Measurements from ENCODE around the gene LRMDA. TPM values are rescaled to one million over a fixed set of nuclear protein-coding genes. Genes with fewer than 3 reads are reported as not detected.

LRMDA gene
- total RNA-seq, 1 donor = under 0.01 TPM

DNA sequence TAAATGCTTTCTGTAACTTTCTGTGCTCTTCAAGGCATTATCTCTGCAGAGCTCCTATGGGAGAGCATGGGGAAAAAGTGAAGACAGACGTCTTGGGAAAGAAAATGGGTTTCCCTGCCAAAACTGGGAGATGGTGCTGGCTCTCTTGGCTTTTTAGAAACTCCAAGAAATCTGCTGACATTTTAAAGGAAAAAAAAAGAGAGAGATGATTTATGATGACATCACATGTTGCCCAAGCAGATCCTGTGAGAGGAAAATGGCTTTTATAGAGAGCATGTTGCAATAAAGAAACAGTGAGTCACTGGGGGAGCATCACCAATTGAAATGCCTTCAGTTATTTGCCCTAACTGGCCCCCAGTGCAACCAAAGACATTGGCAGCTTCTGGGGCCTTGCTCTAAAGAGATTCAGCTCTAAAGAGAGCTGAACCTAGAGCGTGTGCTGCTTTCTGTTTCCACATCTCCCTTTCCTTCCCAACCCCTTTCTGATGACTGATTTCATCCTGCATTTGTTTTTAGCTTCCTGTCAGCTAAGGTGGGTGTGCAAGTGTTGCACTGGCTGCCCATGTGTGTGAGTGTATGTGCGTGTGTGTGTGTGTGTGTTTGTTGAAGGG lies 37.7 kb downstream of the LRMDA start:
- no peak overlapping the region for H3K4me3 ChIP-seq (ENCODE audit: low read depth, low read length)
- TF ChIP-seq, protein P1, sequence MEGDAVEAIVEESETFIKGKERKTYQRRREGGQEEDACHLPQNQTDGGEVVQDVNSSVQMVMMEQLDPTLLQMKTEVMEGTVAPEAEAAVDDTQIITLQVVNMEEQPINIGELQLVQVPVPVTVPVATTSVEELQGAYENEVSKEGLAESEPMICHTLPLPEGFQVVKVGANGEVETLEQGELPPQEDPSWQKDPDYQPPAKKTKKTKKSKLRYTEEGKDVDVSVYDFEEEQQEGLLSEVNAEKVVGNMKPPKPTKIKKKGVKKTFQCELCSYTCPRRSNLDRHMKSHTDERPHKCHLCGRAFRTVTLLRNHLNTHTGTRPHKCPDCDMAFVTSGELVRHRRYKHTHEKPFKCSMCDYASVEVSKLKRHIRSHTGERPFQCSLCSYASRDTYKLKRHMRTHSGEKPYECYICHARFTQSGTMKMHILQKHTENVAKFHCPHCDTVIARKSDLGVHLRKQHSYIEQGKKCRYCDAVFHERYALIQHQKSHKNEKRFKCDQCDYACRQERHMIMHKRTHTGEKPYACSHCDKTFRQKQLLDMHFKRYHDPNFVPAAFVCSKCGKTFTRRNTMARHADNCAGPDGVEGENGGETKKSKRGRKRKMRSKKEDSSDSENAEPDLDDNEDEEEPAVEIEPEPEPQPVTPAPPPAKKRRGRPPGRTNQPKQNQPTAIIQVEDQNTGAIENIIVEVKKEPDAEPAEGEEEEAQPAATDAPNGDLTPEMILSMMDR (IDR thresholded peaks at IDR 0.05; ENCODE audit: insufficient read depth, low read depth, low read length) = no peak
- DNase-seq (ENCODE audit: low read depth) = peak; percentile 77

DNA sequence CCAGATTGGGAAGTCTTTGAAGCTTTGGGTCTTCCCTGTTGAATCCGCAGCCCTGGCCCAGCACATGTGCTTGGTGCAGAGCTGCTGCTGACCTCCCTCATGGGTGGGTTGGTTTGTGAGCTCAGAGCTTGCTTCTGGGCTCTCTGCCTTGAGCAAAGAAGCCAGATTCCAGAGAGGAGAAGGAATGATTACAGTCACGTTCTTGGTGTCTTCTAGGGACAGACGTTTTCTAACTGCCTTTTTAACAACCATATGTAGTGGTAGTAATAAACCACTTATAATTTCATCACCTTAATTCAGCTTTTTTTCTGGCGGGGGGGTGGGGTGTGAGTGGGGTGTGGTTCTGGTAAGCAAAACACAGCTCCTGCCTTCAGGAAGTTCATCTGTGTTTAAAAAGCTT lies 39.5 kb downstream of the LRMDA start:
- no peak overlapping the region for H3K4me3 ChIP-seq (ENCODE audit: low read depth, low read length)
- TF ChIP-seq, protein P1 (IDR thresholded peaks at IDR 0.05; ENCODE audit: insufficient read depth, low read depth, low read length) = no peak
- peak; percentile 22 for DNase-seq (ENCODE audit: low read depth)

DNA sequence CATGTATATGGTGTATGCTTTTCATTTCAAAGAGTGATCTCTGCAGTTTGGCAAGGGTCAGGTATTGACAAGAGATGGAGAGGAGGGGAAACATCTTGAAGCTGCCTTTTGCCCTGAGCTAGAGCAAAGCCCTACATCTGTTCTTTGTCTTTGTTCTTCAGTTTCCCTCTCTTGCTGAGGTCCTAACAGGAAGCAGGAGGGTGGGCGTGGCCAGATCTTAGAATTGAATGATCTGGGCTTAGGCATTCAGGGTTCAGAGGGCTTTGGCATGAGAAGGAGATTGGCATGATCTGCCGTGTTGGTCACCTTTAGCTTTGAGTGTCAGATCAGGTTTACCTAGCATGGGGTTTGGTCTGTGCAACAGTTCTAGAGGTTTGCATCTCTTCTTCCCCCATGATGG lies 41.3 kb downstream of the LRMDA start:
- TF ChIP-seq, protein P1 (IDR thresholded peaks at IDR 0.05; ENCODE audit: insufficient read depth, low read depth, low read length) = no peak

DNA sequence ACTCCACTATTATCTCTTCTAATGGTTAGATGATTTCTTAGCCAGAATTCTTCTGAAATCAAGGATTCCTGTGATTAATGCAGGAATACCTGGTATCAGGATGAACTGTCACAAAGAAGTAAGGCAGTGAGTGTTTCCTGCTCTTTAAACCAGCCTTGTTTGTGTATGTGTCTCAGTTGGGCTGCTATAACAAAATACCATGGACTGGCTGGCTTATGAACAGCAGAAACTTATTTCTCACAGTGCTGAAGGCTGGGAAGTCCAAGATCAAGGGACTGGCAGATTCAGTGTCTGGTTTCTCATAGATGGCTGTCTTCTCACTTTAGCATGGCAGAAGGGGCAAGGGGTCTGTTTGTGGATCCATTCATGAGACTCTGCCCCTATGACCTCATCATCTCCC lies 42.7 kb downstream of the LRMDA start:
- TF ChIP-seq, protein P1 (IDR thresholded peaks at IDR 0.05; ENCODE audit: insufficient read depth, low read depth, low read length) = no peak
- H3K4me3 ChIP-seq (ENCODE audit: low read depth, low read length) = no peak overlapping the region
- DNase-seq (ENCODE audit: low read depth) = no peak

More for the DNA sequence above, 41.3 kb downstream of the LRMDA start:
- H3K4me3 ChIP-seq (ENCODE audit: low read depth, low read length) = no peak overlapping the region
- no peak for DNase-seq (ENCODE audit: low read depth)

DNA sequence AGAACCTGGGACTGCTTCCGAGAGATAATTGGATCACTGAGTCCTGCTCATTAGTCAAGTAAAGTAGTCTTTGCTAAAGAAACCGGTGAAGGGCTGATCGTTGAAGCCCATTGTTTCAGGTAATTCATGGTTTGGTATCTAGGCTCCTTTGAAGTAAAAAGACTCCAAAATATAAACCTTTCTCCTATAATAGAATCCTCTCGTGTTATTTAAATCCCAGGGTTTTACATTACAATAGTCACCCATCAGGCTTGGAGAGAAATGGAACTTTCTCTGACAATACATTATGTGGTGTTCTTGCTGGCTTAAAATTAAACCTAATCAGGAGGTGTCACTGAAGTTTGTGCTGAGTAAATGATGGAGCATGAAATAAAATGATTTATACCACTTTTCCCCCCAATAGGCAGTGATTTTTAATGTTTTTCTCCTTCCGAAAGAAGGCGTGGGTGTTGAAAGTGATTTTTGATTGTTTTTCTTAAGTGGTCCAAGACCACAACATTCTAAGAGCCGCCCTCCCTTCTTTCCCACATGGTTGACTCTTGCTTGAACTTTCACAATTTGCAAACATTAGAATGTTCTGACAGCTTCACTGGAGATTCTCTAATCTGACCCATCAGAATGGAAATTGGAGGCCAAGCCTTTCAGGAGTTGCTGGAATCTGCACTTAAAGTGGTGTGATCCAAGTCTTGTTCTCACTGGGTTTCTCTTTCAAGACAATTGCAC lies 44.2 kb downstream of the LRMDA start:
- no peak overlapping the region for H3K4me3 ChIP-seq (ENCODE audit: low read depth, low read length)
- DNase-seq (ENCODE audit: low read depth) = peak; percentile 56
- TF ChIP-seq, protein P1 (IDR thresholded peaks at IDR 0.05; ENCODE audit: insufficient read depth, low read depth, low read length) = no peak

DNA sequence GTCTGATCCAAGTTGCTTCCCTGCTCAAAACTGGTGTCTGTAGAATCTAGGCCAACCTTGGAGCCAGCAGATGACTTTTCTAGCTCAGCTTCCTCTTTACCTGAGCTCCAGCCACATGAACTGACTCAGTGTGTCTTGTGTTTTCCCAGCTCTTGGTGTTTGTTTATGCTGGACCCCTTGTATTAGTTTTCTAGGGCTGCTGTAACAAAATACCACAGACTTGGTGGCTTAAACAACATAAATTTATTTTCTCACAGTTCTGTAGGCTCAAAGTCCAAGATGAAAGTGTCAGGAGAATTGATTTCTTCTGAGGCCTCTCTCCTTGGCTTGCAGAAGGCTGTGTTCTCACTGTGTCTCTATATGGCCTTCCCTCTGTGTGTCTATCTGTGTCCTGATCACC lies 45.1 kb downstream of the LRMDA start:
- DNase-seq (ENCODE audit: low read depth) = no peak
- TF ChIP-seq, protein P1 (IDR thresholded peaks at IDR 0.05; ENCODE audit: insufficient read depth, low read depth, low read length) = no peak
- no peak overlapping the region for H3K4me3 ChIP-seq (ENCODE audit: low read depth, low read length)

Data from fibroblast of villous mesenchyme (primary cell).